Stimulated activated CD8-positive, alpha-beta memory T cell treated with anti-CD3 and anti-CD28 coated beads, Interleukin-7, amount 100 ng/mL, for 1 hour (primary cell): ENCODE data around the gene CORO2A.
A peak's percentile ranks its signal among the peaks of the same experiment; 100 is the strongest.
"Not testable (repeated sequence)": the region's sequence is repeated elsewhere in the genome, so short reads cannot be mapped to it uniquely, and the experiment has no call there.

Experiments
- DNase-seq, 2 donors: peaks; one replicate each; pipeline ENCODE4 v3.0.0-alpha.2; 2020; ENCODE audit warnings: low read depth in 2 of 2

CORO2A gene

DNA sequence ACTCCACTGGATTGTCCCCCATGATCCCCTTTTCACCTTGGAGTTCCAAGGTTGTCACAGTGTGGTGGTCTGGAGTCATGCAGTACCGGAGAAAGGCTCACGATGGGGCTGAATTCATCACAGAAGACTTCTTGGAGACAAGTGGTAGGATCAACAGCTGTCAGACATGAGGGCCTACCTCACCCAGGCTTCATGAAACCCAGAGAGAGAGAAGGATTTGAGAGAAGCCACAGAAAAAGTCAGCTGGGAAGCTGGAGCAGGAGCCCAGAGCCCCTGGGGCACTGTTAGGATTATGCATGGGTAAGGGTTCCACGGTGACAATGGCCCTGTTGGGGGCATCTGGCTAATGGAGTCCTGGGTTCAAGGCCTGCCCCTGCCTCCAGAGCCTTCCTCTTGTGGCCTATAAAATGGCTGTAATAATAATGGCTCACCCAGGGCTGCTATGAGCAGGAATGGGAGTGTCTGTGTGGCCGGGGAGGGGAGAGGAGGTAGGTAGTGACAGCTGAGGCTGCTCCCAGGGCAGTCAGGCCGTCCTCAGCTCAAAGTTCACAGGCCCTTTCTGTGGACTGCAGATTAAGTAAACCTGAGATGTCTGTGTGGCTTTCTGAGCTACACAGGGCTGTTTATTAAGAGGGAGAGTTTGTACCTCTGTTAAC, 74.3 kb downstream of the CORO2A start:
- DNase-seq, result no peak

DNA sequence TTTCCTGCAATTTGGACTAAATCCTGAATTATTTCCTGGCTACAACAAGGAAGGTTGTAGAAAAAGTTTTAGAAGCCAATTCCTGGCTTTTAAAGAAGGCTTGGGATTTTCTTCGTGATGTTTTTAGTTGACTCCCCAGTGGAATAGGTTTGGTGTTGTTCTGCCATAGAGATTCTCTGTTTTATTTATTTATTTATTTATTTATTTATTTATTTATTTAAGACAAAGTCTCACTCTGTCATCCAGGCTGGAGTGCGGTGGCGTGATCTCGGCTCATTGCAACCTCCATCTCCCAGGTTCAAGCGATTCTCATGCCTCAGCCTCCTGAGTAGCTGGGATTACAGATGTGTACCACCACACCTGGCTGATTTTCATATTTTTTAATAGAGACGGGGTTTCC, 75.3 kb downstream of the CORO2A start:
- not testable (repeated sequence) for DNase-seq

DNA sequence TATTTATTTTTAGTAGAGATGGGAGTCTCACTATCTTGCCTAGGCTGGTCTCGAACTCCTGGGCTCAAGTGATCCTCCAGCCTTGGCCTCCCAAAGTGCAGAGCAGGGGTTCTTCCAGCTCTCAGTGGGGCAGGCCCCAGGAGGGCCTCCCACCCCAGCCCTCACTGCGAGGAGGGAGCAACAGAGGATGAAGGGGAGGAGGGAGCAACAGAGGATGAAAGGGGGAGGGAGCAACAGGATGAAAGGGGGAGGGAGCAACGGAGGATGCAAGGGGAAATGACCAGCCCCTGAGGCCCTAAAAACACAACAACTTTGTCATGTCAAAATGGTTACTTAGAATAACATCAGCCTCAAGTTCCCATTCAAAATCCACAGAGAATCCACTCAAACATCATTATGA, 83.4 kb downstream of the CORO2A start:
- no peak for DNase-seq

DNA sequence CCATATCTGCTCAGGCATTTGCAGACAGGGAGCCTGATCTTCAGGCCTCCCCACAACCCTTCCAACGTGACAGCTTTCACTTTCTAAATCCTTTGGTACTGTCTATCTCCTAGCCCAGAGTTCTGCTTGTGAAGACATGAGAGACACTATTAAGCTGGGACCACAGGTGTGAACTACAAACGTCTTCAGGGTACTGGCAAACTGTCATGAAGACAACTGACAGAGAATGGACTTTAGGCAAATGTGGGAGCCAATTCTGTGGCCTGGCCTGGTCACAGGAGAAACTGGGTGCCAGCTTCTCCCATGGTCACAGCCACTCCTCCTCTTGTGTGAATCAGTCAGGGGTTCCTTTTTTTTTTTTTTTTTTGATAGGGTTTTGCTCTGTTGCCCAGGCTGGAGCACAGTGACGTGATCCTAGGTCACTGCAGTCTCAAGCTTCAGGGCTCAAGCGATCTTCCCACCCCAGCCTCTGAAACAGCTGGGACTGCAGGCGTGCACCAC, 83.9 kb downstream of the CORO2A start:
- DNase-seq, result no peak

DNA sequence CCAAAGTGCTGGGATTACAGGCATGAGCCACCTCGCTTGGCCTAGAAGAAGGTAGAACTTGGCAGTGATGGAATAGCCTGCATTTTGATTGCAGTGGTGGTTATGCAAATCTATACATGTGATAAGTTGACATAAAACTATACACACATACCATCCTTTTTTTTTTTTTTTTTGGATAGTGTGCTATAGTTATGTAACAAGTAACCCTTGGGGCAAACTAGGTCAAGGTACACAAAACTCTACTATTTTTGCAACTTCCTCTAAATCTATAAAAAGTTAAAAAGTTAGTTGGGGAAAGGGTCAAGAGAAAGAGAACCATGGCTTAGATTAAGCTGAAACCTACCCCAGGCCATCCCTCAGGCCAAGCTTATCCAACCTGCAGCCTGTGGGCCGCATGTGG, 84.5 kb downstream of the CORO2A start:
- DNase-seq, result no peak

DNA sequence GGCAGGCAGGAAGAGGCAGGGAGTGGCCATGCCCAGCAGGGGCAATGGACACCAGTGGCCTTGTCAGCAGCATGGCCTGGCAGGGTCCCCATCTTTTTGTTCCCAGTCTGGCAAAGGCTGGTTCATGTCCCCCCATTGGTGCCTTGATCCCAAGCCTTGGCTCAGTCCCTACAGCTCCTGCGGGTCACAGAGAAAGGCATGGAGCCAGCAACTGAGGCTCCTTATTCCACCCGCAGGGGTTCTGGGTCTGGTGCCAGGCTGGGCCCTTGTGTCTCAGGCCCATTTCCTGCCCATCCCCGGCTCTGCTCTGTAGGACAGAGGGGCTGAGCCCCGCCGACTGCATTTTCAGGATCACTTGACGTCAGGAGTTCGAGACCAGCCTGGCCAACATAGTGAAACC, 87.4 kb downstream of the CORO2A start:
- no peak for DNase-seq

DNA sequence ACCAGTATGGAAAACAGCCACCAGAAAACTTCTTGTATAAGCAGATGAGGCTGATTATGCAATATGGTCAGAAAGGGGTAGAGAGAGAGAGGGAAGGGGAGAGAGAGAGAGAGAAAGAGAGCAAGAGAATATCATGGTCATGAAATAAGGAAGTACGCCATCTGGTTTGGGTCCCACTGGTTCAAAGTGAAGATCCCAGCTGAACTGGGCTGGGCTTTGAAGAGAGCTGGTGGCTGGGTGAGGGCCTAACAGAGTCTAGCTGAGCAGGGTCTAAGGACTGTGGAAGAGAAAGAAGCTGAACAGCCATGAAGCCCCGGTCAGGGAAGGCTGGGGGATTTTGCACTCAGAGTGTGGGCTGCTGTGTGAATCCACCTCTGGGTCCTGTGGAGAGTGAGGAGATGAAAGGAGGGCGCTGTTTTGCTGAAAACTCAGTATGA, 88.0 kb downstream of the CORO2A start:
- DNase-seq, result no peak

DNA sequence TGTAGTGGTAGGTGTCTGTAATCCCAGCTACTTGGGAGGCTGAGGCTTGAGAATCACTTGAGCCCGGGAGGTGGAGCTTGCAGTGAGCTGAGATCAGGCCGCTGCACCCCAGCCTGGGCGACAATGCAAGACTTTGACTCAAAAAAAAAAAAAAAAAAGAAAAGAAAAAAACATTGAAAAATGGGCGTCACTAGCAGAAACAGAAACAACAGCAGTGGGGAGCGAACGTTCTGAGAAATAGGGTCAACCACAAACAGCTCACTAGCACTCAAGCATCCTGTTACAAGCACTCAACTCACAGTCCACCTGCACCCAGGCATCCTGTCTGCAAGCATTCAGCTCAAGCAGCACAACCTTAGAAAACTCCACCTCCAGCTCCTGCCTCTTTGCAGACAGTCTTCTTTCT, 90.6 kb downstream of the CORO2A start:
- DNase-seq, result peak; percentile 45 to 48

DNA sequence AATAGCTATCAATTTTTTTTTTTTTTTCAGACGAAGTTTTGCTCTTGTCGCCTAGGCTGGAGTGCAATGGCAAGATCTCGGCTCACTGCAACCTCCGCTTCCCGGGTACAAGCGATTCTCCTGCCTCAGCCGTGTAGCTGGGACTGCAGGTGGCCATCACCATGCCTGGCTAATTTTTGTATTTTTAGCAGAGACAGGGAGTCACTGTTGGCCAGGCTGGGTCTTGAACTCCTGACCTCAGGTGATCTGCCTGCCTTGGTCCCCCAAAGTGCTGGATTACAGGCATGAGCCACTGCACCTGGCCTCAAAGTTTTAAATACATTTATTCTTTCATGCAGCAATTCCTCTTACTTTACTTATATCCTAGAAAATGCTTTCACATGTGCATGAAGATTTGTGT, 91.0 kb downstream of the CORO2A start:
- no peak for DNase-seq

DNA sequence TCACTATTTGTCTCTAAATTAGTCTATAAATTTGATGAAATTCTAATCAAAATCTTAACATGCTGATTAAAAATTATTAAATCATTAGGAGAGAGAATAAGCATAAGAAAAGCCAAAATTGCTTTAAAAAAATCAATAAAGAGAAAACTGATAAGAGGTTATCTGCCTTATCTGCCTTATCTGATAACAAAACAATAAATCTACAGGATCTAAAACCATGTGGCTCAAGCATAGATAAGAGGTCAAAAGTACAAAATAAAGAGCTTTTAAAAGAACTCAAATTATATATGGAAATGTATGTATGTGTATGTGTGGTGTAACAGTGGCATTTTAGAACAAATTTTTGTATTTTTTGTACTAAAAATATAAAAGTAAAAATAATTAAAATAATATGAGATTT, 92.0 kb downstream of the CORO2A start:
- DNase-seq, result no peak

DNA sequence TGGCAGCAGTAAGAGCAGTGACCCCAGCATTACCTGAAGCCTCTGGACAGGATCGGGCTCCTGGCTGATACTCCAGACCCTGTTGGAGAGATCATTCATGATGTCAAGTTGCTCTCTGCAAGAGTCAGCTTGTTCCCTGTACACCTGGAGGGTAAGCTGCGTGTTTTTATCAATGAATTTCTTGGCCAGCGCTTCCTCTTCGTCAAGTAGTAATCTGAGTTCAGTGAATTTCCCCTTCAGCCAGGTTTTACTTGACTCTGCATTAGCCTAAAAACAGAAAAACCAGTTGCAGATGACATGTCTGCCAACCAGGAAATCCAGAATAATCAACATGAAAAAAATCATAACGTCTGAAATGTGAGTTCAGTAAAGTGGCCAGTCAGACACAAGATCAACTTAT, 92.5 kb downstream of the CORO2A start:
- no peak for DNase-seq

DNA sequence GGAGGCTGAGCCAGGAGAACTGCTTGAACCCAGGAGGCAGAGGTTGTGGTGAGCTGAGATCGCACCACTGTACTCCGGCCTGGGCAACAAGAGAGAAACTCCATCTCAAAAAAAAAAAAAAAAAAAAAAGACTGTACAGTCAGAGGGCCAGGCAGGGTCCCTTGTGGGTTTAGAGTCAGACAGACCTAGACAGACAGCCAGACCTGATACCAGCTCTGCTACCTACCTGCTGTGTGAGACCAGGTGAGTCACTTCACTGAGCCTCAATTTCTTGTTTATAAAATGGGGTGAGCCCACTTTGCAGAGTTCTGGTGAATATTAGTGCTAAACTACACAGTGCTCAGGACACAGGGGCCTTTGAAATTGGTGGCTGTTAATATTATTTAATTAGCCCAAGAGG, 93.1 kb downstream of the CORO2A start:
- no peak for DNase-seq

DNA sequence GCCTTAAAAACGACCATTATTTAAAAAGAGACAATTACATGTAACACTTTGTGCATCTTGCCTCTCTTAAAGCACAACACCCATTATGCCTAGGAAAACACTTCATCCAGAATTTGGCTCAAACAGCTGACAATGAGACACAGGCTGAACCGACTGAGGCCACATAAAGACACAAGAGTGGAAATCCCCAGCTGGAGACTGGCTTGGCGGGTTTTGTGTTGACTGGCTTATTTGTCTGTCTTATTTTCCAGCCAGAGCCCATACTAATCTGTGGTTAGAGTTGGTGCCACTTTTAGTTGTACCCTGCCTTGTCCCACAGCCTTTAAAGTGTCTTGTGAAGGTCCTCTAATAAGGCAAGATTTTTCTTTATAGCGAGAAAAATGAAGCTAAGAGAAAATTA, 94.6 kb downstream of the CORO2A start:
- DNase-seq, result no peak

DNA sequence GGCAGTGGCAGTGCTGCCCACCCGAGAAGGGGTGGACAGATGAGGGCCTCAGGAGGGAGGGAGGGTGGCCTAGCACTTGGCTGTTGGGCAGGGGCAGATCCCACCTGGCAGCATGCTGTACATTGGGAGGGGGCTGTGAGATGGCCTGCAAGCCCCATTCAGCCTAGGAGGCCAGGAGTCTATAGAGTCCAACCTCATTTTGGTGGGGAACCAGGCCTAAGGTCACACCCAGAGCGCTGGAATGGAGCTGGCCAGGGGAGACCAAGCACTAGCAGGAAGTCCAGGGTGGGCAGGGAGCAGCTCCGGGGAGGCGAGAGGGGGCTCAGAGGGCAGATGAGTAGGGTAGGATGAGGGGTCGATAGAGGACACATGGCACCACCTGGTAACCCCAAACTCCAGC, 96.3 kb downstream of the CORO2A start:
- no peak for DNase-seq

DNA sequence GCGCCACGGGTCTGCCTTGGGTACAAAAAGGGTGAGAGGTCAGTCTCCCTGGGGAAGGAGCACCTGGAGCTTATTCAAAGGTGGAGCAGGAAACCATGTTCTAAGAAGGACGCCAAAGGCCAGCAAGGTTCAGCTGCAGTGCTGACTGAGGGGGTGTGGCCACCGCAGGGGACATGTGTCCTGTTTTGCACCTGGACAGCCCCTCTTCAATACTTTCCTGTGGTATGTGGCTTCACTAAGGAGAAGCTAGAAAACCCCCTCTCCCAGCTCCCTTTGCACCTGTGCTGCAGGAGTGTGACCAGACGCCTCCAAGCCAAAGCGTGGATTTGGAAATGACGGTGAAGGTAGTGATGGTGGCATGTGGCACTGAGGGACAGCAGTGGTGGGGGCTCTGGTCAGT, 97.0 kb downstream of the CORO2A start:
- no peak for DNase-seq

DNA sequence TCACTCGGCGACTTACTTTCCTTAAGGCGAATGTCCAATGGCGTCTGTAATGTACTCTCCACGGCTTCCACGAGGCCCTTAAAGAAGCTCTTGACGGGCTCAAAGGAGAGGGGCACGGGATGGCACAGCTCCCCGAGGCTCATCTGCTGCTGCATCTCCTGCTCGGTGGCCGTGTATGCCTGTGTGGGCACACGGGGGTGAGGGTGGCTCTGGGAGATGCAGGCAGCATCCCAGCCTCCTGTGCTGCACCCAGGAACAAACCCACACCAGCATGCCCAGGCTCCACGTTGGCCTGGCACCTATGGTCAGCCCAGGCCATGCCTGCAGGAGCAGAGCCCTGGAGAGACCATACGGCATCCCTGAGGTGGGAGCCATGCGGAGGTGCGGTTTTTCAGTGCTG, 97.6 kb downstream of the CORO2A start:
- DNase-seq, result no peak

DNA sequence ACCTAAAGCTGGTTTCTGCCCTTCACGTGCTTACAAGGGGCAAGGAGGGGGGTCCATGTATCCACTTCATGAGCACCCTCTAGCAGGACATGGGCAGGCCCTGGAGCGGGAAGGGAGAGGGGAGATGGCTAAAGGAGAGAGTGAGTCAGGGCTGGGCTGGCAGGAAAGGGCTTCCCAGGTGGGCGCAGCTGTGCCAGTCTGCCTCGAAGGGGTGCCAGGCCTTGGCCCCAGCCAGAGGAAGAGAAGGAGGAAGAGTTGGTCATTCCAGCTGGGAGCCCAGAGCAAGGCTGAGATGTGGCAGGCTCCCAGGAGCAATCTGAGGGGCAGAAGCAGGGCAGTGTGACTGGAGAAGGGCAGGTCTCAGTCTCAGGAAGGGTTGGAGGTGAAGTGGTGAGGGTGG, 98.1 kb downstream of the CORO2A start:
- DNase-seq, result no peak

DNA sequence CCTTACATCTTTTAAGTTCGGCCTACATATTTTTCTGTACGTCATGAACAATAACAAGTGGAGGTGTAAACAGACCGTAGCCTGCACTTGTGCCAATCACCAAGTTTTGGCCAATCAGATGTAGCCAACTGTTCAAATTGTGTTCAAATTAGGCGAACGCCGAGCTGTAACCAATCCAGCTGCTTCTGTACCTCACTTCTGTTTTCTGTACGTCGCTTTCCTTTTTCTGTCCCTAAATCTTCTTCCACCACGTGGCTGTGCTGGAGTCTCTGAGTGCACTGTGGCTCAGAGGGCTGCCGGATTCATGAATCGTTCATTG, 99.9 kb downstream of the CORO2A start:
- no peak for DNase-seq

DNA sequence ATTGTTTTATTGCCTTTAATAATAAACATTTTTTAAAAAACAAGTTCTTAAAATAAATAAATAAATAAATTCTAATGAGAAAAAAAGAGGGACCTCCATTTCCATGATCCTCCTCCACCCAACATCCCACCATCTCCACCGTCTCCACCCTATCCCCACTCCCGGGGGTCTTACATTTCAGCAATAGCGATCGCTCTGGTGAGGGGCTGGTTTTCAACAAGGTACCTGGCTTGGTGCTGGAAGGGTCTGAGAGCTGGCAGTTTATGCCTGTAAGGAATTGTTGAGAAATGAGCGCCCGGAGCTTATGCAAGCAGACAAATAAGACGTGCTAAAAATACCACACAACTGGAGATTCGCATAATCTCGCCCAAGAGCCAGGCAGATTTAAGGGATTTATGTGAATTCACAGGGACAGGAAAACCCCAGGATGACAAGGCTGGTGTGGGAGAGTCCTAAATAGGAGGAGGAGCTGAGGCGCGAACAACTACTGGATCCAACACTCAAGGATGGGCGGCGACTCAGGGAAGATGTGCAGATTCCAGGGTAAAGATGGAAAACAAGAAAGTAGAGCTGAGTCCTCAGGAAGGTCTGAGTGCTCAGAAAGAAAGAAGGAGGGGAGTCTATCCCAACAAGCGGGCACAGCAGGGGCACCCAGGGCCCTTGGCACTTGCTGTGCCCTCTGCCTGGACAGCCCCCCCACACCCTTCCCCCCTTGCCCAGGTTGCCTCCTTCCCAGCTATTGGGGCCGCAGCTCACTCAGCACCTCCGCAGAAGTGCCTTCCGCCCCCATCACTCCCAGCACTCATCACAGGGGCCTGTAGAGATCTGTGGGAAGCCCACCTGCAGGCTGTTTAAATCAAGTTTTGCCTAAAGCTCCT, 100.5 kb downstream of the CORO2A start:
- no peak for DNase-seq

DNA sequence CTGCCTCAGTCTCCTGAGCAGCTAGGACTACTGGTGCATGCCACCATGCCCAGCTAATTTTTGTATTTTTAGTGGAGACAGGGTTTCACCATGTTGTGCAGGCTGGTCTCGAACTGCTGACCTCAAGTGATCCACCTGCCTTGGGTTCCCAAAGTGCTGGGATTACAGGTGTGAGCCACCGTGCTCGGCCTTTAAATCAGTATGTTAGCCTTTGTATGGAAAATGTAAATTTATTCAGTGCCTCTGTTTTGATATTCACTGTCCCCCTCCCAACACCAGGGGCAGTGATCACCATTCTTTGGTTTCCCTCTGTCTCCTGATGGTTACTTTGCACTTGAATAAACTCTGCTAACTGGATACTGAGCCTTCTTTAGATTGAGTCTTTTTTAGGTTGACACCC, 101.8 kb downstream of the CORO2A start:
- DNase-seq, result not testable (repeated sequence)

DNA sequence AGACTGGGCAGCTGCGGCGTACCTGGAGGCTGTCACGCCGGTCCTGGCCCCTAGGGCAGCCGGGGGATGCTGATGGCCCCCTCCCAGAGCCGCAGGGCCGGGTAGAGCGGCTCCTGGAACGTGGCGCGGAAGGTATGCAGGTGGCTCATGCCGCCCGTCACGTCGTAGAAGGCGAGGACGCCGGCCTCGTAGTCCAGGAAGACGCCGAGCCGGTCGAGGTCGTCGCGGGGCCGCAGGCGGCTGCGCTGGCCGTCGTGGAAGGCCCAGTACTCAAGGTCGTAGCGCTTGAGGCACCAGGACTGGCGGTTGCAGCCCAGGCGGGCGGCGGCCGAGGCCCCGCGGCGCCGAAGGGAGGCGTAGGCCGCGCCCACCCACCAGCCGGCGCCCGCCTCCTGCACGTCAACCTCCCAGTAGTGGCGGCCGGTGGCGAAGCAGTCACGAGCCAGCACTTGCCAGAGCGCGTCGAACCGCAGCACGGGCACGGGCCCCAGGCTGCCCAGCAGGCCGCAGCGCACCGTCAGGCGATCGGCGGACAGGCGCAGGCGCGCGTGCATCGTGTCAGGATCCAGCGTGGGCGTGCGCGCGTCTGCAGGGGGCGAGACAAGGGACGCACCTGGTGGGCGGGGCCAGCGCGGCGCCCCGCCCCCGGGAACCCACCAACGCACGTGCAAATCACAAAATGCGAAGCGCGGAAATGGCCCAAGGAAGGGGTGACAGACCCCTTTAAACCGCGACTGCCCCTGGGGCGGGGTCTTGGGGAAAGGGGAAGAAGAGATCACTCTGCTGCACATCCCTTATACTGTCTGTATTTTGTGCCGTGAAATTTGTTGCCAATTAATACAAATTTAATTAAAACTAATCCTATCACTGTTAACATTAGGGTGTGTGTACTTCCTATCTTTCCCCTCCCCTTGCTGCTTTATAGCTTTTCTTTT, 104.8 kb downstream of the CORO2A start:
- DNase-seq, result no peak

DNA sequence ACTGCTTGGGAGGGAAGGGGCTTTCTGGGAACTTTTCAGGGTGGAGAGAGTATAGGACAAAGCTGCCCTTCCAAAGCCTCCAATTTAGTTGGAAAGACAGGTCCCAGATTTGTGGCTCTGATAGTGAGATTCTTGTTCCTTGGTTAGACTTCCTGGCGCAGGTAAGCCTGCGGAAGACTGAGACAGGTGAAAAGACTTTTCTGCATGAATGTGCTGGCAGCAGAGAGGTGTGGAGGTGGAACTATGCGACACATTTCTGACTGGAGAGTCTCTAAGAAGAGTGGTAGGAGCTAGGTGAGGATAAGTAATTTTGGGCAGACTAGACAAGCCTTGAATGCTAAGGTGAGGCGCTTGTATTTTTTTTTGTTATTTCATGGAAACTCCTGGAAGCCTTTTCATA, 106.0 kb downstream of the CORO2A start:
- no peak for DNase-seq
